PC-9 (cell line): Measurements from ENCODE around the gene RRM2. TPM values are rescaled to one million over a fixed set of nuclear protein-coding genes. Genes with fewer than 3 reads are reported as not detected.

Experiments used
- BruUV-seq: library from RNA; stranded (reverse); fragments of 400-500 nt; replicated peaks from 2 replicates; lab custom pipeline; 2021; lab: Mats Ljungman, UMichigan
- CTCF ChIA-PET: fragments of 300-600 bp; sonication (Branson Sonifier 250); formaldehyde crosslinking; loops from one replicate; lab custom pipeline; 2022; ENCODE audit warnings: antibody characterized with exemption; lab: Charles Lee
- POLR2A ChIA-PET: fragments of 300-600 bp; sonication (Branson Sonifier 250); formaldehyde crosslinking; loops from one replicate; lab custom pipeline; 2022; ENCODE audit warnings: antibody characterized with exemption; ENCODE audit not compliant: unreplicated experiment; lab: Charles Lee
- DNase-seq, 2 experiments: peaks; one replicate each; pipeline versions ENCODE4 v3.0.0 to v3.0.0-alpha.2; 2015 to 2022; ENCODE audit warnings: mixed read lengths in 1 of 2
- H2AFZ ChIP-seq: fragments of 200-600 bp; sonication (generic); 2 replicates; pipeline ENCODE4 v1.8.1; 2017; ENCODE audit warnings: antibody characterized with exemption
- H3F3A ChIP-seq: fragments of 200-600 bp; sonication (generic); 2 replicates; pipeline ENCODE4 v1.8.1; 2017; ENCODE audit warnings: antibody characterized with exemption, mild to moderate bottlenecking, low read depth; ENCODE audit not compliant: insufficient read depth
- H3K27ac ChIP-seq: fragments of 200-600 bp; sonication (generic); 2 replicates; pipeline ENCODE4 v1.6.1; 2016; ENCODE audit warnings: mixed run types
- H3K27me3 ChIP-seq: fragments of 200-600 bp; sonication (generic); 2 replicates; pipeline ENCODE4 v1.6.1; 2016; ENCODE audit warnings: low read depth, mixed run types; ENCODE audit not compliant: insufficient read depth
- H3K36me3 ChIP-seq: fragments of 200-600 bp; sonication (generic); 2 replicates; pipeline ENCODE4 v1.6.1; 2016; ENCODE audit warnings: low read depth, mixed run types
- H3K4me1 ChIP-seq: fragments of 200-600 bp; sonication (generic); replicated peaks from 2 replicates; pipeline ENCODE4 v1.6.1; 2016; ENCODE audit warnings: mixed run types; ENCODE audit not compliant: insufficient read depth
- H3K4me2 ChIP-seq: fragments of 200-600 bp; sonication (generic); 2 replicates; pipeline ENCODE4 v1.6.1; 2017; ENCODE audit warnings: mixed run types
- H3K4me3 ChIP-seq: fragments of 200-600 bp; sonication (generic); 2 replicates; pipeline ENCODE4 v1.6.1; 2016; ENCODE audit warnings: mixed run types
- H3K79me2 ChIP-seq: fragments of 200-600 bp; sonication (generic); 2 replicates; pipeline ENCODE4 v1.6.1; 2017; ENCODE audit warnings: low read depth, mixed run types
- H3K9me2 ChIP-seq: fragments of 200-600 bp; sonication (generic); 2 replicates; pipeline ENCODE4 v1.8.1; 2017; ENCODE audit warnings: mild to moderate bottlenecking; ENCODE audit not compliant: insufficient read depth
- H3K9me3 ChIP-seq: fragments of 200-600 bp; sonication (generic); 2 replicates; pipeline ENCODE4 v1.8.1; 2016; ENCODE audit warnings: low read depth; ENCODE audit not compliant: insufficient read depth
- H4K20me1 ChIP-seq: fragments of 200-600 bp; sonication (generic); 2 replicates; pipeline ENCODE4 v1.8.1; 2017; ENCODE audit not compliant: insufficient read depth
- CTCF ChIP-seq: fragments of 200-600 bp; sonication (generic); conservative IDR thresholded peaks from 2 replicates; pipeline ENCODE4 v1.6.1; 2017; ENCODE audit warnings: mixed run types, antibody characterized with exemption, mild to moderate bottlenecking, moderate library complexity
- EZH2 ChIP-seq: fragments of 200-600 bp; sonication (generic); IDR thresholded peaks from 2 replicates; pipeline ENCODE4 v1.8.0; 2017; ENCODE audit warnings: antibody characterized with exemption, low read depth
- intact Hi-C: fragments of 100-400 bp; cut with micrococcal nuclease; formaldehyde crosslinking; loops from one replicate; pipeline ENCODE4 v1.10.0; 2022; ENCODE audit not compliant: unreplicated experiment
- total RNA-seq: library from RNA; stranded (reverse); gene quantifications from 2 replicates; pipeline ENCODE4 v1.2.3, GENCODE V29; 2021

The RRM2 gene
- total RNA-seq, 1 experiment from 2014 or later = 105 TPM

- ChIA-PET CTCF (no interaction called here), POLR2A (no interaction called here)
- no peaks in the 10 kb centered on the region for H3K9me2 ChIP-seq
- no peaks in the 10 kb centered on the region for H4K20me1 ChIP-seq
- no peak overlapping the region for H3K4me3 ChIP-seq
- H3K27ac ChIP-seq = no peak overlapping the region
- peaks cover 25% of the 10 kb centered on the region for H3K27me3 ChIP-seq
- H3F3A ChIP-seq = peaks cover 7% of the 10 kb centered on the region; the same call in 1 of the 2 replicates
- no peak overlapping the region for H3K4me2 ChIP-seq
- no peaks in the 10 kb centered on the region for H3K79me2 ChIP-seq
- DNase-seq = no peak
- H3K9me3 ChIP-seq = no peaks in the 10 kb centered on the region
- H2AFZ ChIP-seq = no peak overlapping the region
- BruUV-seq = no TSS peak
- H3K4me1 ChIP-seq = 0 out of 2 replicates have a peak, but pooled peaks cover 4% of the 10 kb centered on the region
- no peaks in the 10 kb centered on the region for H3K36me3 ChIP-seq
- intact Hi-C loops = no loop called here
- TF ChIP-seq EZH2 = no peak
- no peak for TF ChIP-seq CTCF
Observed at GRCh38 chr2:10083692-10084211, 38.8 kb upstream of the RRM2 start.

DNA sequence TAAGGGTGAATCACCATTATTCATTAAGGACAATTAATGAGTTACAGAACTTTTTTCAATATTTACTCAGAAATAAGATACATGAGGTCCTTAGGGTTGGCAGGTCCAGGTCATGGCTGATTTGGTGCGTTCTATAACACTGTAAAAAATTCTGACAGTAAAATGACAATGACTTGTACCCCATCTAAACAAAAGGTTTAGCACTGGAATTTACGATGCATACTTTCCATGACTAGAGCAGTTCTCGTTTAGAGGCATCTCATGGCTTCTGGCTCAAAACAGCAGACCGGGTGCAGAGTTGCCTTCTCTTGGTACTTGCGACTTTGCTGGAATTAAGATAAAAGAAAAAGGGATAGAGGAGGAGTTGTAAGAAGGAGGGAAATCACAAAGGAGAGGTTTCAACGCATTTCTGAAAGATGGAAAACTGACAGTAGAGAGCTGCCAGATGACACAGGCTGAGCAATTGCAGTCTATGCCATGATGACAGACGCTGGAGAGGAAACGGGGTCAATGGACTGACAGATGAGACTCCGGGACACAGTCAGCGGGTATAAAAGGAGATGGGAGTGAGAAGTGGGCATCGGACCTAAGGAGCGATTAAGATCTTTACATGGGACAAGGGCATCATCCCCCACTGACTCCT is 38.2 kb upstream of the RRM2 start:
- no peak overlapping the region for H2AFZ ChIP-seq
- no peaks in the 10 kb centered on the region for H3K9me3 ChIP-seq
- no peak overlapping the region for H3K4me2 ChIP-seq
- no peak overlapping the region for H3K4me3 ChIP-seq
- H3K9me2 ChIP-seq = no peaks in the 10 kb centered on the region
- H4K20me1 ChIP-seq = no peaks in the 10 kb centered on the region
- no peak overlapping the region for H3K27ac ChIP-seq
- H3K27me3 ChIP-seq = peaks cover 19% of the 10 kb centered on the region
- CTCF ChIA-PET = interaction anchor here (1.3 kb wide), 1 partner anchor 13 kb away, joined by 4 read pairs; no protein-coding TSS in a partner anchor
- no peaks in the 10 kb centered on the region for H3K36me3 ChIP-seq
- intact Hi-C loops = no loop called here
- no peak for TF ChIP-seq EZH2
- TF ChIP-seq CTCF = no peak
- H3K4me1 ChIP-seq = no peaks in the 10 kb centered on the region
- POLR2A ChIA-PET = no interaction called here
- no TSS peak for BruUV-seq
- H3K79me2 ChIP-seq = no peaks in the 10 kb centered on the region
- DNase-seq = no peak
- H3F3A ChIP-seq = peaks cover under 1% of the 10 kb centered on the region; the same call in 1 of the 2 replicates

DNA sequence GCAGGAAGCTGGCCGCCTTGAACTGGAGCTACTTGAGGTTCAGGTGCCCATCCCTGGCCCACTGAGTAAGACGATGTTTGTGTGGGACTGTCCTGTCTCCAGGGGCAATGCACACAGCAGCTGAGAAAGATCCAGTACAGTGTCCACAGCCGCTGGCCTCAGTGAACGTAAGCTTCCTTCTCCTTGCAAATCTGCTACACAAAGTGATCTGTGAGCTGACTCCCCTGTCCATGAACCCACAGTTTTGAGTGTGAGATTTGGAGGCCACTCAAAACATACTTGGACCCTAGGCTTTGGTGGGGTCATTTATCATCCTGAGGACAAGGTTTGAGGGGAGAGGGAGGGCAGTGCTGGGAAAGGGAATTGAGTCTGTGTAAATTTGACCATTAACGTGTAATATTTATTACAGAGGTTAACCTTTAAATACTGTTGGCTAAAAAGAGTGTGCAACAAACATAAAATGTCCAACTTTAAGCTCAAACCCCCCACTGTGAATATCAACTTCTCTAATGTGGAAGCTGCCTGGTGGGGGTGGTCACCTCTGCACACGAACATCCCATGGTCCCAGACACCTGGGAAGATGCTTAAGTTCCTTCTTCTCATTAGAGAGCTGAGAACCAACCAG is 37.4 kb upstream of the RRM2 start:
- Histone ChIP-seq H3K79me2 (no peaks in the 10 kb centered on the region), H4K20me1 (no peaks in the 10 kb centered on the region), H3K4me2 (no peak overlapping the region), H3K9me3 (no peaks in the 10 kb centered on the region), H3K4me1 (no peaks in the 10 kb centered on the region), H3K4me3 (no peak overlapping the region), H3K9me2 (no peaks in the 10 kb centered on the region), H3K36me3 (no peaks in the 10 kb centered on the region), H3K27ac (no peak overlapping the region), H2AFZ (no peak overlapping the region), H3F3A (no peaks in the 10 kb centered on the region), H3K27me3 (peaks cover 17% of the 10 kb centered on the region)
- ChIA-PET CTCF (interaction anchor here (1.3 kb wide), 1 partner anchor 12 kb away, joined by 4 read pairs; no protein-coding TSS in a partner anchor), POLR2A (no interaction called here)
- no TSS peak for BruUV-seq
- no peak for DNase-seq
- intact Hi-C loops = no loop called here
- no peak for TF ChIP-seq EZH2
- TF ChIP-seq CTCF = no peak
